Prostate gland (tissue), 2 donors: Measurements from ENCODE around the gene C8A. TPM values are rescaled to one million over a fixed set of nuclear protein-coding genes. Genes with fewer than 3 reads are reported as not detected.

Experiments used
- DNase-seq: peaks from one replicate; pipeline ENCODE4 v3.0.0-alpha.2; 2019; ENCODE audit warnings: low spot score
- H3K27ac ChIP-seq, 2 donors: fragments of 200-600 bp; sonication (generic); 2 replicates each; pipeline ENCODE4 v1.5.1; 2017 to 2019
- H3K27me3 ChIP-seq: fragments of 200-600 bp; sonication (generic); replicated peaks from 2 replicates; pipeline ENCODE4 v1.5.1; 2019; ENCODE audit not compliant: insufficient read depth
- H3K36me3 ChIP-seq, 2 donors: fragments of 200-600 bp; sonication (generic); 1 replicate in 1 of 2; 2 replicates in 1 of 2; pipeline versions ENCODE4 v1.5.1 to v1.8.1; 2017 to 2019
- H3K4me1 ChIP-seq: fragments of 200-600 bp; sonication (generic); replicated peaks from 2 replicates; pipeline ENCODE4 v1.5.1; 2019
- H3K4me3 ChIP-seq, 2 donors: fragments of 200-600 bp; sonication (generic); 2 replicates each; pipeline ENCODE4 v1.5.1; 2017 to 2019
- H3K9me3 ChIP-seq: fragments of 200-600 bp; sonication (generic); 2 replicates; pipeline ENCODE4 v1.5.1; 2017
- CTCF ChIP-seq, 4 experiments: fragments of 200-600 bp in 2 of 4; fragments of 450-650 bp in 2 of 4; sonication (generic) in 2 of 4; IDR thresholded peaks; 1 replicate in 3 of 4; 2 replicates in 1 of 4; pipeline ENCODE4 v1.5.1; 2016 to 2019; ENCODE audit warnings: antibody characterized with exemption in 4 of 4, mild to moderate bottlenecking in 2 of 4, moderate library complexity in 2 of 4
- POLR2A ChIP-seq: fragments of 450-650 bp; IDR thresholded peaks from one replicate; pipeline ENCODE4 v1.6.1; 2016; ENCODE audit warnings: antibody characterized with exemption, mild to moderate bottlenecking
- POLR2AphosphoS5 ChIP-seq: sonication (generic); formaldehyde crosslinking; IDR thresholded peaks from one replicate; pipeline ENCODE4 v1.6.1; 2017; ENCODE audit warnings: antibody characterized with exemption
- WGBS: methylation state at CpG from one replicate; pipeline ENCODE4 v1.1.5; 2018; 5-methylcytosine and 5-hydroxymethylcytosine counted together
- intact Hi-C: fragments of 100-400 bp; cut with DNase I; formaldehyde crosslinking; loops from one replicate; pipeline ENCODE4 v1.14.2; 2022
- total RNA-seq, 2 donors: library from RNA; depleted of rRNA; stranded (reverse); fragments of >200 nt; gene quantifications; one replicate each; pipeline ENCODE4 v1.1.0, GENCODE V29; 2016

C8A gene
- total RNA-seq, 2 donors from 2014 or later, result not detected

- H3K36me3 ChIP-seq, result no peaks in the 10 kb centered on the region
- intact Hi-C loops, result no loop called here
- H3K4me3 ChIP-seq, result no peak overlapping the region
- DNase-seq, result no peak
- no peaks in the 10 kb centered on the region for H3K4me1 ChIP-seq
- H3K27me3 ChIP-seq, result no peaks in the 10 kb centered on the region
- 75% methylated on average over 2 of the region's 2 CpGs for WGBS
- TF ChIP-seq POLR2A, result no peak
- no peak for TF ChIP-seq POLR2AphosphoS5
- no peak for TF ChIP-seq CTCF (IDR thresholded peaks at IDR 0.05)
- no peaks in the 10 kb centered on the region for H3K9me3 ChIP-seq
- no peak overlapping the region for H3K27ac ChIP-seq
Observed at GRCh38 chr1:56898005-56898373, 43.4 kb downstream of the C8A start.

GRCh38 chr1:56898879-56899278 lies 44.3 kb downstream of the C8A start:
- no peaks in the 10 kb centered on the region for H3K27me3 ChIP-seq
- no peak overlapping the region for H3K27ac ChIP-seq
- H3K4me3 ChIP-seq, result no peak overlapping the region
- 73% methylated on average over 2 of the region's 2 CpGs for WGBS
- DNase-seq, result no peak
- TF ChIP-seq POLR2AphosphoS5 (no peak), CTCF (IDR thresholded peaks at IDR 0.05) (no peak), POLR2A (no peak)
- H3K4me1 ChIP-seq, result no peaks in the 10 kb centered on the region
- H3K9me3 ChIP-seq, result no peaks in the 10 kb centered on the region
- intact Hi-C loops, result no loop called here
- no peaks in the 10 kb centered on the region for H3K36me3 ChIP-seq

GRCh38 chr1:56901716-56902115 lies 47.1 kb downstream of the C8A start:
- Histone ChIP-seq H3K36me3 (no peaks in the 10 kb centered on the region), H3K27ac (no peak overlapping the region), H3K27me3 (no peaks in the 10 kb centered on the region), H3K4me1 (no peaks in the 10 kb centered on the region), H3K4me3 (no peak overlapping the region), H3K9me3 (no peaks in the 10 kb centered on the region)
- no peak for TF ChIP-seq POLR2AphosphoS5
- DNase-seq, result no peak
- intact Hi-C loops, result no loop called here
- 70% methylated on average over 3 of the region's 3 CpGs for WGBS

- Histone ChIP-seq H3K4me1 (no peaks in the 10 kb centered on the region), H3K27ac (no peak overlapping the region), H3K27me3 (no peaks in the 10 kb centered on the region), H3K9me3 (no peaks in the 10 kb centered on the region), H3K36me3 (no peaks in the 10 kb centered on the region), H3K4me3 (no peak overlapping the region)
- TF ChIP-seq POLR2A (no peak), CTCF (IDR thresholded peaks at IDR 0.05) (no peak), POLR2AphosphoS5 (no peak)
- WGBS, result 95% methylated on average over 1 of the region's 1 CpG
- no peak for DNase-seq
- intact Hi-C loops, result no loop called here
Observed at GRCh38 chr1:56903778-56904177, 49.2 kb downstream of the C8A start.

GRCh38 chr1:56904663-56905397 lies 50.2 kb downstream of the C8A start:
- no peaks in the 10 kb centered on the region for H3K36me3 ChIP-seq
- TF ChIP-seq CTCF (IDR thresholded peaks at IDR 0.05) (no peak), POLR2A (no peak), POLR2AphosphoS5 (no peak)
- no peaks in the 10 kb centered on the region for H3K27me3 ChIP-seq
- DNase-seq, result no peak
- H3K4me3 ChIP-seq, result no peak overlapping the region
- H3K4me1 ChIP-seq, result no peaks in the 10 kb centered on the region
- H3K27ac ChIP-seq, result no peak overlapping the region
- intact Hi-C loops, result no loop called here
- 64% methylated on average over 2 of the region's 2 CpGs for WGBS
- H3K9me3 ChIP-seq, result no peaks in the 10 kb centered on the region
